Neural progenitor cell (in vitro differentiated cells): Measurements from ENCODE around the gene C10orf120. TPM values are rescaled to one million over a fixed set of nuclear protein-coding genes. Genes with fewer than 3 reads are reported as not detected.

Experiments used
- DNase-seq: peaks from one replicate; pipeline ENCODE4 v3.0.0-alpha.2; 2016; ENCODE audit warnings: low spot score
- H2AFZ ChIP-seq: fragments of 200-600 bp; sonication (generic); replicated peaks from 2 replicates; pipeline ENCODE4 v1.6.1; 2016; ENCODE audit warnings: antibody characterized with exemption
- H3F3A ChIP-seq: fragments of 200-600 bp; sonication (generic); 2 replicates; pipeline ENCODE4 v1.6.1; 2016; ENCODE audit warnings: antibody characterized with exemption, low read depth
- H3K27ac ChIP-seq: fragments of 200-600 bp; sonication (generic); 2 replicates; pipeline ENCODE4 v1.5.1; 2016; ENCODE audit warnings: mild to moderate bottlenecking
- H3K27me3 ChIP-seq: fragments of 200-600 bp; sonication (generic); 2 replicates; pipeline ENCODE4 v1.6.1; 2016; ENCODE audit warnings: mild to moderate bottlenecking, moderate library complexity
- H3K36me3 ChIP-seq: fragments of 200-600 bp; sonication (generic); 2 replicates; pipeline ENCODE4 v1.5.1; 2016
- H3K4me1 ChIP-seq: fragments of 200-600 bp; sonication (generic); 2 replicates; pipeline ENCODE4 v1.6.1; 2016; ENCODE audit warnings: mixed run types
- H3K4me2 ChIP-seq: fragments of 200-600 bp; sonication (generic); 2 replicates; pipeline ENCODE4 v1.6.1; 2016
- H3K4me3 ChIP-seq: fragments of 200-600 bp; sonication (generic); 2 replicates; pipeline ENCODE4 v1.5.1; 2016
- H3K79me2 ChIP-seq: fragments of 200-600 bp; sonication (generic); 2 replicates; pipeline ENCODE4 v1.6.1; 2016; ENCODE audit warnings: low read depth
- H3K9ac ChIP-seq: fragments of 200-600 bp; sonication (generic); 2 replicates; pipeline ENCODE4 v1.6.1; 2016
- H3K9me3 ChIP-seq: fragments of 200-600 bp; sonication (generic); 2 replicates; pipeline ENCODE4 v1.5.1; 2016; ENCODE audit warnings: low read depth
- H4K20me1 ChIP-seq: fragments of 200-600 bp; sonication (generic); 2 replicates; pipeline ENCODE4 v1.6.1; 2016; ENCODE audit warnings: low read depth
- H3K27ac Mint-ChIP-seq: 3 replicates; pipeline ENCODE4 v1.8.0; 2021; ENCODE audit warnings: mixed read lengths
- H3K27me3 Mint-ChIP-seq: 2 replicates; pipeline ENCODE4 v1.8.0; 2022; ENCODE audit warnings: low read depth, mild to moderate bottlenecking, inconsistent platforms, moderate library complexity, mixed read lengths; ENCODE audit not compliant: insufficient read depth
- H3K36me3 Mint-ChIP-seq: 3 replicates; pipeline ENCODE4 v1.8.0; 2021; ENCODE audit warnings: mixed read lengths
- H3K4me1 Mint-ChIP-seq: 3 replicates; pipeline ENCODE4 v1.8.0; 2021; ENCODE audit warnings: mixed read lengths
- H3K4me3 Mint-ChIP-seq: 3 replicates; pipeline ENCODE4 v1.8.0; 2021; ENCODE audit warnings: mild to moderate bottlenecking, moderate library complexity, mixed read lengths
- H3K9me3 Mint-ChIP-seq: 3 replicates; pipeline ENCODE4 v1.8.0; 2020; ENCODE audit warnings: mixed read lengths
- EZH2 ChIP-seq: fragments of 200-600 bp; sonication (generic); IDR thresholded peaks from 2 replicates; pipeline ENCODE4 v1.6.1; 2017; ENCODE audit warnings: antibody characterized with exemption, mild to moderate bottlenecking, moderate library complexity
- EZH2phosphoT487 ChIP-seq: fragments of 200-600 bp; sonication (generic); IDR thresholded peaks from 2 replicates; pipeline ENCODE4 v1.6.1; 2017; ENCODE audit warnings: antibody characterized with exemption
- total RNA-seq: library from RNA; depleted of rRNA; stranded (reverse); fragments of >200 nt; gene quantifications from 2 replicates; pipeline ENCODE4 v1.2.3, GENCODE V29; 2015; ENCODE audit warnings: low replicate concordance
- TF ChIP-seq, protein P1 (sequence below): fragments of 200-600 bp; sonication (generic); IDR thresholded peaks from 2 replicates; pipeline ENCODE4 v1.5.1; 2017; ENCODE audit warnings: antibody characterized with exemption, mild to moderate bottlenecking

The C10orf120 gene
- total RNA-seq, 1 donor from 2014 or later = not detected

DNA sequence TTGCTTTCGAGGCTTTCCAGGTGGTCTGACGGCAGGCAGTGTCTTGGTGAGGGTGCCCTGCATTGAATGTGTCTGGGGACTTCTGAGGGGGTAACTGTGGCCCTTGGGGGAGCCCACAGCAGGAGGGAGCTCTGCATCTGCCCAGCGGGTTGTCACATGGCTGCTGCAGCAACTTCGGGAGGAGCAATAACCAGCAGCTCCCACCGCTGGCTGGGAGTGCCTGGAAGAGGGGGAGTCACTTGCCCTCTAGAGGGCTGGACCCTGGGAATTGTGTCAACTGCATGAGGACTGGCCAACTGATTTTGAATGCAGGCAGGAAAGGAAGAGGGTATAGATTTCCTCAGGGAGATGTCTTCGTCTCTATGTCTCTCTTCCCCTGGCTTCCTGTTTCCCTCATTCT, 26.4 kb downstream of the C10orf120 start:
- no peak overlapping the region for H2AFZ ChIP-seq
- Mint-ChIP-seq H3K27me3 (peaks cover 5% of the 10 kb centered on the region), H3K27ac (no peak overlapping the region), H3K4me1 (no peaks in the 10 kb centered on the region), H3K36me3 (no peaks in the 10 kb centered on the region), H3K9me3 (no peaks in the 10 kb centered on the region), H3K4me3 (no peak overlapping the region)
- no peaks in the 10 kb centered on the region for H3K4me1 ChIP-seq
- H3F3A ChIP-seq = no peaks in the 10 kb centered on the region
- H3K4me3 ChIP-seq = no peak overlapping the region
- TF ChIP-seq EZH2phosphoT487 = no peak
- TF ChIP-seq, protein P1, sequence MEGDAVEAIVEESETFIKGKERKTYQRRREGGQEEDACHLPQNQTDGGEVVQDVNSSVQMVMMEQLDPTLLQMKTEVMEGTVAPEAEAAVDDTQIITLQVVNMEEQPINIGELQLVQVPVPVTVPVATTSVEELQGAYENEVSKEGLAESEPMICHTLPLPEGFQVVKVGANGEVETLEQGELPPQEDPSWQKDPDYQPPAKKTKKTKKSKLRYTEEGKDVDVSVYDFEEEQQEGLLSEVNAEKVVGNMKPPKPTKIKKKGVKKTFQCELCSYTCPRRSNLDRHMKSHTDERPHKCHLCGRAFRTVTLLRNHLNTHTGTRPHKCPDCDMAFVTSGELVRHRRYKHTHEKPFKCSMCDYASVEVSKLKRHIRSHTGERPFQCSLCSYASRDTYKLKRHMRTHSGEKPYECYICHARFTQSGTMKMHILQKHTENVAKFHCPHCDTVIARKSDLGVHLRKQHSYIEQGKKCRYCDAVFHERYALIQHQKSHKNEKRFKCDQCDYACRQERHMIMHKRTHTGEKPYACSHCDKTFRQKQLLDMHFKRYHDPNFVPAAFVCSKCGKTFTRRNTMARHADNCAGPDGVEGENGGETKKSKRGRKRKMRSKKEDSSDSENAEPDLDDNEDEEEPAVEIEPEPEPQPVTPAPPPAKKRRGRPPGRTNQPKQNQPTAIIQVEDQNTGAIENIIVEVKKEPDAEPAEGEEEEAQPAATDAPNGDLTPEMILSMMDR = no peak
- TF ChIP-seq EZH2 = no peak
- no peaks in the 10 kb centered on the region for H4K20me1 ChIP-seq
- H3K27ac ChIP-seq = no peak overlapping the region
- DNase-seq = no peak
- H3K9ac ChIP-seq = no peak overlapping the region
- no peaks in the 10 kb centered on the region for H3K79me2 ChIP-seq
- H3K36me3 ChIP-seq = no peaks in the 10 kb centered on the region
- no peaks in the 10 kb centered on the region for H3K9me3 ChIP-seq
- H3K4me2 ChIP-seq = no peak overlapping the region
- H3K27me3 ChIP-seq = no peaks in the 10 kb centered on the region

DNA sequence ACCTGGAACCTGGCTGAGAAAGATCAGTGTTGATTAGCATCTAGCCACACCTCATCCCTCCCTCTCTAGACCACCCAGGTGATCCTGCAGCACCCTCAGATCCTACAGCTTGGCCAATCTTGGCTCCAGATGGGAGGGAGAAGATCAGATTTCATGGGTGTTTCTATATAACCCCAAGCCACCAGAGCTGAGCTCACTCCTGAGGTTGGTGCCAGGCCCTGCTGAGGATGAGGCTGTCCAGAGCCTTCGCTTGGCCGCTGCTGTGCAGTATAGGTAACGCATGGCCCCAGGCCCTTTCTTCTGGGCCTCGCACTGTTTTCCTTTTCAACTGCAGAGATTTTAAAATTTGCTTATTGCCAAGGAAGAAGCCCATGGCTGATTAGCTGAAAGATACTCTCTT, 27.0 kb downstream of the C10orf120 start:
- Histone ChIP-seq H4K20me1 (no peaks in the 10 kb centered on the region), H3K27me3 (no peaks in the 10 kb centered on the region), H3K4me2 (no peak overlapping the region), H3K4me1 (no peaks in the 10 kb centered on the region), H3F3A (no peaks in the 10 kb centered on the region), H3K36me3 (no peaks in the 10 kb centered on the region), H3K9ac (no peak overlapping the region), H3K9me3 (no peaks in the 10 kb centered on the region), H3K79me2 (no peaks in the 10 kb centered on the region), H2AFZ (no peak overlapping the region), H3K27ac (no peak overlapping the region), H3K4me3 (no peak overlapping the region)
- no peaks in the 10 kb centered on the region for H3K4me1 Mint-ChIP-seq
- no peak overlapping the region for H3K4me3 Mint-ChIP-seq
- H3K27me3 Mint-ChIP-seq = peaks cover 5% of the 10 kb centered on the region
- H3K9me3 Mint-ChIP-seq = no peaks in the 10 kb centered on the region
- TF ChIP-seq, protein P1 = no peak
- no peak for TF ChIP-seq EZH2phosphoT487
- H3K36me3 Mint-ChIP-seq = no peaks in the 10 kb centered on the region
- H3K27ac Mint-ChIP-seq = no peak overlapping the region
- DNase-seq = no peak

DNA sequence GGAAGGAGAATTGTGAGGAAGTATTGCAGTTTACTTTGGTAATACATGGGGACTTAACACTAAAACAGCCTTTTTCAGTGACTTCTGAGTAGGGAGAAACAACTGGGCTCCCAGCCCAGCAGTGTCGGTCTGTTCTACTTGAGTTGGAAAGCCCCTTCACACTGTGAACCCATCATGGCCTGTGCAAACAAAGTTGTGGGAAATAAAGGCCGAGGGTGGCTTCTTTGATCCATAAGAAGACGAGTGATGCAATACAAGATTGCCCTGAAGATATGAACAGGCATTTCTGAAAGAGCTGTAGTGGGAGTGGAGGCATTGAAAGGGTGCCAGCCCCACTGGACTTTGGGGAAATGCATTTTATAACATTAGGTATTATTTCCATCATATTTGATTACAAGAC, 28.3 kb downstream of the C10orf120 start:
- no peaks in the 10 kb centered on the region for H3K9me3 ChIP-seq
- no peak overlapping the region for H3K4me3 ChIP-seq
- no peak overlapping the region for H3K27ac Mint-ChIP-seq
- H3K4me1 ChIP-seq = no peaks in the 10 kb centered on the region
- no peak for DNase-seq
- no peak overlapping the region for H3K9ac ChIP-seq
- H3K9me3 Mint-ChIP-seq = no peaks in the 10 kb centered on the region
- H4K20me1 ChIP-seq = no peaks in the 10 kb centered on the region
- no peaks in the 10 kb centered on the region for H3F3A ChIP-seq
- no peak overlapping the region for H3K4me3 Mint-ChIP-seq
- no peak overlapping the region for H3K27ac ChIP-seq
- H3K4me2 ChIP-seq = no peak overlapping the region
- H2AFZ ChIP-seq = no peak overlapping the region
- no peaks in the 10 kb centered on the region for H3K27me3 ChIP-seq
- TF ChIP-seq EZH2phosphoT487 (no peak), EZH2 (no peak)
- TF ChIP-seq, protein P1 = no peak
- no peaks in the 10 kb centered on the region for H3K36me3 Mint-ChIP-seq
- no peaks in the 10 kb centered on the region for H3K36me3 ChIP-seq
- no peaks in the 10 kb centered on the region for H3K4me1 Mint-ChIP-seq
- peaks cover 5% of the 10 kb centered on the region for H3K27me3 Mint-ChIP-seq
- H3K79me2 ChIP-seq = no peaks in the 10 kb centered on the region
